NCI-H69 (cell line): ENCODE results near the gene CDK16.

Source experiments
- DNase-seq: peaks from one replicate; lab custom pipeline; 2025; lab: John Stamatoyannopoulos, UW

CDK16 gene

GRCh38 chrX:47228550-47229270 lies 10.2 kb downstream of the CDK16 start:
- DNase-seq, result no peak

- DNase-seq, result no peak
Measured at GRCh38 chrX:47229427-47229826, 10.9 kb downstream of the CDK16 start.

GRCh38 chrX:47230136-47230868 lies 11.8 kb downstream of the CDK16 start:
- DNase-seq, result no peak

GRCh38 chrX:47231167-47231566 lies 12.7 kb downstream of the CDK16 start:
- no peak for DNase-seq

GRCh38 chrX:47232197-47232802 lies 13.8 kb downstream of the CDK16 start:
- peak; percentile 12 for DNase-seq

GRCh38 chrX:47232803-47233332 lies 14.4 kb downstream of the CDK16 start, which contains the start of gene USP11:
USP11 (plus strand) TSS chrX:47233009; CDS start chrX:47233044, 35 bp downstream.
- peak; percentile 75 for DNase-seq

- DNase-seq, result peak; percentile 95
Measured at GRCh38 chrX:47233333-47234113, 15.0 kb downstream of the CDK16 start.

GRCh38 chrX:47234583-47234982 lies 16.1 kb downstream of the CDK16 start:
- no peak for DNase-seq

GRCh38 chrX:47235691-47236103 lies 17.2 kb downstream of the CDK16 start:
- DNase-seq, result no peak

- DNase-seq, result no peak
Measured at GRCh38 chrX:47239199-47239598, 20.7 kb downstream of the CDK16 start.

GRCh38 chrX:47239898-47240545 lies 21.5 kb downstream of the CDK16 start:
- DNase-seq, result no peak

- no peak for DNase-seq
Measured at GRCh38 chrX:47240619-47241018, 22.1 kb downstream of the CDK16 start.

GRCh38 chrX:47241201-47242011 lies 22.9 kb downstream of the CDK16 start:
- no peak for DNase-seq

- no peak for DNase-seq
Measured at GRCh38 chrX:47242321-47242720, 23.8 kb downstream of the CDK16 start.

GRCh38 chrX:47243351-47243750 lies 24.9 kb downstream of the CDK16 start:
- DNase-seq, result no peak

GRCh38 chrX:47244676-47245075 lies 26.2 kb downstream of the CDK16 start:
- DNase-seq, result no peak

- no peak for DNase-seq
Measured at GRCh38 chrX:47245156-47245555, 26.7 kb downstream of the CDK16 start.

- no peak for DNase-seq
Measured at GRCh38 chrX:47247206-47247998, 28.9 kb downstream of the CDK16 start.

- no peak for DNase-seq
Measured at GRCh38 chrX:47247999-47248320, 29.5 kb downstream of the CDK16 start.

GRCh38 chrX:47248576-47248975 lies 30.1 kb downstream of the CDK16 start:
- no peak for DNase-seq
